KBM-7 (cell line): ENCODE measurements around the gene POU6F2.
"Not testable (repeated sequence)": the region's sequence is repeated elsewhere in the genome, so short reads cannot be mapped to it uniquely, and the experiment has no call there.

Source experiments
- DNase-seq: peaks from one replicate; pipeline ENCODE4 v3.0.0-alpha.2; 2015
- in situ Hi-C: fragments of 300-500 bp; cut with MboI; formaldehyde crosslinking; loops from 2 replicates; pipeline ENCODE4 v1.14.3; 2020; ENCODE audit warnings: low sequenced_read_pairs, low pct_unique_long_range_greater_than_20kb, mixed read lengths

The POU6F2 gene

DNA sequence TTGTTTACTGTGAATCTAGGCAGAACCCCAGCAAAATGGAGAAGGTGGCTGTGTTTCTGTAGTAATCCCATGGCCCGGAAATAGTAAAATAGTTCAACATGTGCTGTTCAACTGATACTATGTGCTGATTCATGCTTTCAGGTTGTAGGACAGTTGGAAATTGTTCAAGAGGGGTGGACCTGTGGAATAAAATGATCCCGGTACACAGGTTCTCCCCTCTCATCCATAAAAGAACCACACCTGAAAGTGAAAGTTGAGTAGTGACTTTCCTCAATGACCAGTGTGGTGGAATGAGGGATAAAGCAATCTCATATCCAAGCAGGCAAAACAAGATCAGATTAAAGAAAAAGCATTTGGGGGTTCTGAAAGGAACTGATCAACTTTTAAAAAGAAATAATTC lies 177.1 kb downstream of the POU6F2 start:
- no peak for DNase-seq
- in situ Hi-C loops = no loop called here

DNA sequence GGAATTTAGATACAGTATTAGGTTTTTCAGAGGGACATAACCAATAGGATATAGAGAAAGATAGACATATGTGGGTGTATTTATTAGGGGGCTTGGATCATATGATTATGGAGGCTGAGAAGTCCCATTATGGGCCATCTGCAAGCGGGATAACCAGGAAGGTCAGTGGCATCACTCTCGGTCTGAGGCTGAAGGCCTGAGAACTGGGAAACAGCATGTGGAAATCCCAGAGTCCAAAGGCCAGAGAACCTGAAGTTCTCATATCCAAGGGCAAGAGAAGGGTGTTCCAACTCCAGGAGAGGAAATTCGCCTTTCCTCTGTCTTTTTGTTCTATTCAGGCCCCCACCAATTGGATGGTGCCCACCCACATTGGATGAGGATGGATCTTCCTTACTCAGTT lies 180.7 kb downstream of the POU6F2 start:
- in situ Hi-C loops = no loop called here
- no peak for DNase-seq

GRCh38 chr7:39161903-39162302 lies 184.2 kb downstream of the POU6F2 start:
- in situ Hi-C loops = no loop called here
- no peak for DNase-seq

- in situ Hi-C loops = no loop called here
- no peak for DNase-seq
Measured at GRCh38 chr7:39164887-39165286, 187.2 kb downstream of the POU6F2 start.

DNA sequence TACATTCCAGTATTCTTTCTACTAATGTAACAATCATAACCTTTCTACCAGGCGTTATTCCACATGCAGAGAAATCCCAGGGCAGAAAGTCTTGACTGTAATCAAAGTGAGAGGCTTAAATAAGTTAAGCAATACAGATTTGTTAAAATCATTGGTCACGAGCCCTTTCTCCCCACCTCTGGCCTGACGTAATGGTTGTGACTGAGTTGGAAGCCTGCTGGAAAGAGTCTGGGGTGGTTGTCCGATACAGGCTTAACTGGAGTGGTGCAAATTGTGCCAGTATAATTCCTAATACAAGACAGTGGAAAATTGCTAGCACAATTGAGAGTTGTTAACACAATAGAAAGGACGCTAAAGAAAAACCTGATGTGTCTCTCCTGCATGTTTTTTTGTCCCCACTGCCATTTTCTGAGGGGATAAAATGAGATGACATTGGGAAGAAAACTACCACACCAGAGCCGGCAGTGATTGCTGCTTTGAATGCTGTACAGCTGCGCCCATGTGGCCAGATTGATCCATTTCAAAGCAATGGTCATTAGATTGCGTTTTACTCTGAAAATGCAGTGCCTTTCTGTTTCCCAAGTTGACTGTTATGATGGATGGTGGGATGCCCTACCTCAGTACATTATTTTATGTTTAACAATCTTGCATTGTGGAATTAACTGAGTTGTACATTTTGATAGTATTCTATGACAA lies 190.8 kb downstream of the POU6F2 start:
- in situ Hi-C loops = no loop called here
- DNase-seq = no peak

DNA sequence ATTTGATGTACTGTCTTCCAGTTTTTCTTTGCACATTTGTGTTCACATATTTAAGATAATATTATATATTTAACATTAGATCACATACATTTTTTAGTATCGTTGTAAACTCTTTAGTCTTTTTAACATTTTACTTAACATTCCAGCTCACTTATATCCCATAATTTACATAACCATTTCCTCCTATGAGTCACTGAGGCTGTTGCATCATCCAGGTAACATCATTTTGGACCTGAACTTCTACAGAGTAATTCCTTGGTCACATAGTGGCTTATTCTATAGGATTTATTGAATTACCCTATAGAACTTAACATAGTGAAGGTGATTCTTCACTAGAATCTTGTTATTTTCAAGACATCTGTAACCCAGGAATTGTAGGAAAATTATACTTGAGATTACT lies 194.4 kb downstream of the POU6F2 start:
- DNase-seq = no peak
- in situ Hi-C loops = no loop called here

DNA sequence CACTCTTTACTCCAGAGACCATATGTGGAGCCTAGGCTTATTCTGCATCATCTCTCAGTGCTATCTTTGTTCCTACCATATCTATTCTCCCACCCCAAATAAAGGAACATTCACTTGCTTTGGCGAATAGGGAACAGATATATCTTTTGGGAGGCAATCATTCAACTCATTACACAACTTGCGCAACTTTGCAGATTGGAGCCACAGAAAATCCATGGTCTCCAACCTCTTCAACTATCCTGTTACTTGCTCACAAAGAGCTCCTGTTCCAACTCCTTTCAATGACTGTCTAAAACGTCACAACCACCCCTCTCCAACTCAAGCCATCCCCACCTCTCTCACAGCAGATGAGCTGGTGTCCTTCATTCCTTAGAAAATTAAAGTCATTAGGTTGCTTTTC lies 203.7 kb downstream of the POU6F2 start:
- DNase-seq = no peak
- in situ Hi-C loops = no loop called here

DNA sequence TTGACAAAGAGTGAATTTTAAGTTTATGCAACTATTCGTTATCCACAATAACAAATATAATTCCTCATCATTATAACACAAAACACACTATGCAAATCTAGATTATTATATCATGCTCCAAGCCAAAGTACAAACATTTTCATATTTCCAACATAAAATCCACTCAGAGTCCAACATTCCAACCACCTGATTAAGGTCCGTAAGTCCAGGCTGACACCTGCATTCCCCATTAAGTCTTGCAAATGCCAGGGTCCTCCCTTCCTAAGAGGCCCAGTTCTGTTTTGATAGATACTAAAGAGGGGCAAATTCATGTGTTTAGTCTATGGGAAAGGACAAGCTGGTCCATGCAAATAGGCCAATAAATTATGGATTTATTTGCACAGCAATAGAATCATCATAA lies 206.1 kb downstream of the POU6F2 start:
- in situ Hi-C loops = no loop called here
- no peak for DNase-seq

DNA sequence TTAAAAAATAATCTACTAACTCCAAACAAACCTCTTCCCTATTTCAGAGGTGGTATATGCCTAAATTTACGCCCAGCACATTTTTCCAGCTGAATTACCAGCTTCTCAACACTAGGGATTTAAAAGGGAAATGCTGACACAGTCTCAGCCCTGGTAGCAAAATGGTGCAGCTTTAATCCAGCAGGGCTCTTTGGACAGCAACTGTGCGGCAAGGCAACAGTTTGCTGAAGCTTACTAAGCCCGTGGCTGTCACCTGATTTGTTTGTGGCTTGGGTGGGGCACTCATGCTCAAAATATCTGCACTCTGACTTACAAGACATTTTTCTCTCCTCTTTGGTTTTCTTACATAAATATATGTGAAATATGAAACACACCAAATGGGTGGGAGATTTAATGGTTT lies 206.7 kb downstream of the POU6F2 start:
- no peak for DNase-seq
- in situ Hi-C loops = no loop called here

DNA sequence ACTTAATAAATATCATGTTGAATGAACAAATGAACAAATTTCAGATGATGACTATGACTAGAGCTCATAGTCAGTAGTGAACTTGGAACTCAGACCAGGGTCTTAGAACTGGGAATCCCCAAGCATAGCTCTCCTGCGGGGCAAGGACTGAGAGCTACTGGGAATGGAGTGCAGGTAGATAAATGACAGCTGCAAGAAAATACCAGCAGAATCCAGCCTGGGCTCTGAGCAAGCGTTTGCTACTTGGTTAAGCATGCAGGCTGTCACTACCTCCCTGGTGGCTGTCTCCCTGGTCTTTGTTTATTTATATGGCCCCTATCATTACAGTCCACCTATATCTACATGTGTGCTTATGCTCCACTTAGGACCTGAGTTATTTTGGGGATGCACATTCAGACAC lies 208.4 kb downstream of the POU6F2 start:
- DNase-seq = no peak
- in situ Hi-C loops = no loop called here

- no peak for DNase-seq
- in situ Hi-C loops = no loop called here
Measured at GRCh38 chr7:39186671-39187070, 209.0 kb downstream of the POU6F2 start.

DNA sequence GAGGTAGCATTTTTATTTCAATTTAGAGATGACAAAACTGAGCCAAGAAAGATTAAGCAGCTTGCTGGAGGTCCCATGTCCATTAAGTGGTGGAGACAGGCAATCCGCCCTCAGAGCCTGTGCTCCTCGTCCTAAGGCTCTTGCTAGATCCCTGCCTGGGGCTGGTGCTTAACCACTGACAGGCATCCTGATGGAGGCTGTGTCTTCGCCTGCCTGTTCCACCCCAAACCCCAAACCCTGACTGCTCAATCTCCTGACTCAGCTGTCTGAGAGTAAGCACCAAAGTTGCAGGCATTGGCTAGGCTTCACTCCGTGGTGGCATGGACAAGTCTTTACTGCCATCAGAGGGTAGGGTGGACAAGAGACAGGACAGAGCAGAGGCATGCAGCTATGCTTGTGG lies 209.4 kb downstream of the POU6F2 start:
- no peak for DNase-seq
- in situ Hi-C loops = no loop called here

DNA sequence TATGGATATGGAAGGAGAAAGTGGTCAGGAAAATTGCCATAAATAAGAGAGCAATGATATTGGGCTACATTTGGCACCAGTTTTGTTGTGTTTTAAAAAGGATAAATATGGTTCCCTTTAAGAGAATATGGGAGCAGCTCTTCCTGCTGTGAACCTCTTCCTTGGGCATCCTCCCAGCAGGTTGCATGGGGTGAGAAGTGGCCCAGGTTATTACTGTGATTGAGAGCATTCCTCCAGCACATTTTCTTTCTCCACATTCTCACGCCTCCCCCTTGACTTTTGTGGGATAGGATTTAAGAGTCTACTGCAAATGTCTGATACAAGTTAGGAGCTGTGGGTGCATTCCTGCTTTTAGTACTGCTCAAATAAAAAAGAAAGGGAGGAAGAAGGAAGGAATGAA lies 214.8 kb downstream of the POU6F2 start:
- DNase-seq = no peak
- in situ Hi-C loops = no loop called here

DNA sequence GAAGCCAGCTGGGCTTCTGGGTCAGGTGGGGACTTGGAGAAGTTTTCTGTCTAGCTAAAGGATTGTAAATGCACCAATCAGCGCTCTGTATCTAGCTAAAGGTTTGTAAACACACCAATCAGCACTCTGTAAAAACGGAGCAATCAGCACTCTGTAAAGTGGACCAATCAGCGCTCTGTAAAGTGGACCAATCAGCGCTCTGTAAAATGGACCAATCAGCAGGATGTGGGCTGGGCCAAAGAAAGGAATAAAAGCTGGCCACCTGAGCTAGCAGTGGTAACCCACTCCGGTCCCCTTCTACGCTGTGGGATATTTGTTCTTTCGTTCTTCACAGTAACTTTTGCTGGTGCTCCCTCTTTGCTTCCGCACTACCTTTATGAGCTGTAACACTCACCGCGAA lies 216.7 kb downstream of the POU6F2 start:
- in situ Hi-C loops, DNase-seq: not testable (repeated sequence)

- no peak for DNase-seq
- in situ Hi-C loops = no loop called here
Measured at GRCh38 chr7:39195967-39196366, 218.3 kb downstream of the POU6F2 start.

GRCh38 chr7:39197831-39198230 lies 220.1 kb downstream of the POU6F2 start:
- no peak for DNase-seq
- in situ Hi-C loops = no loop called here

GRCh38 chr7:39198556-39198955 lies 220.8 kb downstream of the POU6F2 start:
- no peak for DNase-seq
- in situ Hi-C loops = no loop called here

DNA sequence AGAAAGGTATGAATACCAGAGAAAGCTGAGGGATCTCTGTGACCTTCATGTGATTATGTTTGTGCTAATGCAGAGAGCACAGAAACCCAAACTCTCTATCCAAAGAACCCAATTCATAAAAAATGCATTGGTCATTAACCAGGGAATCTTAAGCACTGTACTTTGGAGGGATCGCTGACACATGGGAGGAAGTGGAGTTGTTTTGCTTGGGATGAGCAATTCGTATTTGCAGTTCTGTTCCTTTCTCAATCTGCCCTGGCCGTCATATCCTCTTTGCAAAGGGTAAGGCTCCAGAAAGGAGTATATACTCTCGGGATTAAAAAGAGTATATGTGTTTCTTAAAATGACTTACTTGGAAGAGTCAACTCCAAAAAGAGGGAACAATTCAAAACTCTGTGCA lies 221.3 kb downstream of the POU6F2 start:
- DNase-seq = no peak
- in situ Hi-C loops = no loop called here

- DNase-seq = no peak
- in situ Hi-C loops = no loop called here
Measured at GRCh38 chr7:39199951-39200350, 222.2 kb downstream of the POU6F2 start.

DNA sequence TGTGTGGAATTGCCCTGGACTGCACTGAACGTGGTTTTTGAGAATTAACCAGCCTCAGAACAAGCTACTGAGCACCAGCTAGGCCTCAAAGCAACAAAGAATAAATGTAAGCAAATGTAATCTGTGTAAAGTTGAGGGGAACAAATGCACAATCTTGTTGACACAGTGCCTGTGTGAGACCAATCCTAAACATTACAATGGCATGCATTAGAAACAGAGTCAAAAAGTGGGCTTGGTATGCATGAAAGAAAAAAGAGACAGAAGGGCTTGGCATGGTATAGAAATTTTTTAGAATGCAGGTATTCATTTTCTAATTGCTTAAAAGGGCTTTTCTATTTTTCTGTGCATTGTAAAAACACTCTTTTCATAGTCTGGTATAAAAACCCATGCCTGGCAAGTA lies 224.3 kb downstream of the POU6F2 start:
- in situ Hi-C loops = no loop called here
- DNase-seq = no peak

- no peak for DNase-seq
- in situ Hi-C loops = no loop called here
Measured at GRCh38 chr7:39210362-39210761, 232.7 kb downstream of the POU6F2 start.

GRCh38 chr7:39211581-39211980 lies 233.9 kb downstream of the POU6F2 start:
- in situ Hi-C loops = no loop called here

More at GRCh38 chr7:39211581-39211980, 233.9 kb downstream of the POU6F2 start:
- no peak for DNase-seq
